Measurements from ENCODE around the gene DIAPH1.

The DIAPH1 gene

GRCh38 chr5:141618804-141619554, at the start of gene DIAPH1:
DIAPH1 (minus strand) TSS chr5:141619000; CDS start chr5:141618914, 86 bp downstream.
- peak; percentile 95 for DNase-seq (ENCODE audit: low spot score)

- DNase-seq (ENCODE audit: low spot score): no peak
These were observed 47.5 kb upstream of the DIAPH1 start for GRCh38 chr5:141665995-141666940.

- DNase-seq (ENCODE audit: low spot score): peak; percentile 83
These were observed 46.1 kb upstream of the DIAPH1 start for GRCh38 chr5:141664733-141665461.

- DNase-seq (ENCODE audit: low spot score): no peak
These were observed 44.7 kb upstream of the DIAPH1 start for GRCh38 chr5:141663506-141663905.

- DNase-seq (ENCODE audit: low spot score): no peak
These were observed 43.2 kb upstream of the DIAPH1 start for GRCh38 chr5:141662028-141662427.

- no peak for DNase-seq (ENCODE audit: low spot score)
These were observed 39.2 kb upstream of the DIAPH1 start for GRCh38 chr5:141657937-141658545.

- no peak for DNase-seq (ENCODE audit: low spot score)
These were observed 38.6 kb upstream of the DIAPH1 start for GRCh38 chr5:141657404-141657803.

- no peak for DNase-seq (ENCODE audit: low spot score)
These were observed 37.6 kb upstream of the DIAPH1 start for GRCh38 chr5:141656396-141656795.

GRCh38 chr5:141655020-141655419, 36.2 kb upstream of the DIAPH1 start:
- no peak for DNase-seq (ENCODE audit: low spot score)

GRCh38 chr5:141654298-141654697, 35.5 kb upstream of the DIAPH1 start:
- DNase-seq (ENCODE audit: low spot score): no peak

GRCh38 chr5:141651728-141652105, 32.9 kb upstream of the DIAPH1 start:
- DNase-seq (ENCODE audit: low spot score): no peak

- peak; percentile 97 for DNase-seq (ENCODE audit: low spot score)
These were observed 32.3 kb upstream of the DIAPH1 start, which contains the start of gene FCHSD1 for GRCh38 chr5:141650851-141651727. FCHSD1 (minus strand) TSS chr5:141651418; CDS start chr5:141651368, 50 bp downstream.

GRCh38 chr5:141649972-141650371, 31.2 kb upstream of the DIAPH1 start:
- no peak for DNase-seq (ENCODE audit: low spot score)

- no peak for DNase-seq (ENCODE audit: low spot score)
These were observed 30.4 kb upstream of the DIAPH1 start for GRCh38 chr5:141649056-141649688.

GRCh38 chr5:141647851-141648250, 29.1 kb upstream of the DIAPH1 start:
- no peak for DNase-seq (ENCODE audit: low spot score)

GRCh38 chr5:141647242-141647641, 28.4 kb upstream of the DIAPH1 start:
- DNase-seq (ENCODE audit: low spot score): no peak

GRCh38 chr5:141646026-141646425, 27.2 kb upstream of the DIAPH1 start:
- DNase-seq (ENCODE audit: low spot score): no peak

GRCh38 chr5:141641634-141642267, 23.0 kb upstream of the DIAPH1 start:
- no peak for DNase-seq (ENCODE audit: low spot score)

- no peak for DNase-seq (ENCODE audit: low spot score)
These were observed 21.9 kb upstream of the DIAPH1 start for GRCh38 chr5:141640698-141641097.

GRCh38 chr5:141640051-141640415, 21.2 kb upstream of the DIAPH1 start:
- DNase-seq (ENCODE audit: low spot score): no peak

Data from germinal center (tissue), 1 donor.